GM04504 (cell line): ENCODE measurements around the gene HRH2.
"Not testable (repeated sequence)": the region's sequence is repeated elsewhere in the genome, so short reads cannot be mapped to it uniquely, and the experiment has no call there.

ENCODE experiments used
- DNase-seq: peaks from one replicate; pipeline ENCODE4 v3.0.0-alpha.2; 2012; ENCODE audit warnings: low read depth

Gene HRH2

GRCh38 chr5:175657593-175658271 lies at the start of gene HRH2:
HRH2 (plus strand) TSS chr5:175658071; CDS start chr5:175683234, 25,163 bp downstream.
- no peak for DNase-seq

DNA sequence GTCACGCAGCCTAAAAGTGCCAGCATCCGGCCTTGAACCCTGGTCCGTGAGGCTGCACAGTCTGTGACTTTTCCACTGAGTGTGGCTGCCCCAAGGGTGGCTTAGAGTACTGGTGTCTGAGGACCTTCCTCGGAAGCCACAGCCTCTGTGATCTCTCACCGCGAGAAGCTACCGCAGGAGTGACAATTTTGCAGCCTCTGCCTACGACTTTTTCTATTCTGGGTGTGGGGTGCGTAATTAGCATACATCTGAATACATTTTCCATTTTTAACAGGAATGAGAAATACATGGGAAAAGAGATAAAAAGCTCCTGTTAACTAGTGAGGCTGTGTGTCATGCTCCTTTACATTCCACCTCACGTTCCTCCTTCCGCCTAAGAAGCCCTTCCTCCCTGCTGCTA lies 48.3 kb upstream of the HRH2 start:
- no peak for DNase-seq

DNA sequence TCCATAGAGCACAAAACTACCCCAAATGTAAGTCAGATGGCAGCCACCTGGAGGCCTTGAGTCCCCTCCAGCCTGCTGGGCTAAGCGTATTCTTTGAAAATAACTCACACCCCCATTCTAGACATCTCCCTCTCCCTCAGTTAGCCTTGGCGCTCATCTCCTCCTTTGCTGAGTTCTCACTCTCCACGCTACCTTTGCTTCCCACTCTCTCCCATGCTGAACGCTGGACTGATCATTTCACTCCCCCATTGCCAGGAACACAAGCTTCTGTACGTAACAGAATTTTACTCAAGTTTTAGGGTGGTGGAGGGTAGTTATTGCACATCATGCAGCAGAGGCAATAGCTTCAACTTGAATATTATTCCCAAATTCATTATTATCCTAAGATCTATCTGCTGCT lies 47.5 kb upstream of the HRH2 start:
- no peak for DNase-seq

DNA sequence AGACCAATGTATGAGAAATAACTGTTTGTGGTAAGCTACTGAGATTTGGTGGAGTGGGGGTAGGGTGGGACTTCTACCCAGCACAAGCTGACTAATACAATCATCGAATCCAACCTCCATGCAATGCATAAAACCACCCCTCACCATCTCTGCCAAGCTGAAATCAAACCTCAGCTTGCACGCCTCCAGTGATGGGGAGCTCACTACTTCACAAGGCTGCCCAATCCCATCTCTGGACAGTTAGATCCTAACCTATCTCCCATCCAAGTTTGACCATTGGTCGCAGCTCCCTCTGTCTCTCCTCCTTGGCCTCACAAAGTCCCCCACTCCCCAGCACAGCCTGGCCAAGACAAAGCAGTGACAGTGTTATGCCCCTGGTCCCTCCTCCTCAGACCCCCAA lies 47.0 kb upstream of the HRH2 start:
- DNase-seq = no peak

DNA sequence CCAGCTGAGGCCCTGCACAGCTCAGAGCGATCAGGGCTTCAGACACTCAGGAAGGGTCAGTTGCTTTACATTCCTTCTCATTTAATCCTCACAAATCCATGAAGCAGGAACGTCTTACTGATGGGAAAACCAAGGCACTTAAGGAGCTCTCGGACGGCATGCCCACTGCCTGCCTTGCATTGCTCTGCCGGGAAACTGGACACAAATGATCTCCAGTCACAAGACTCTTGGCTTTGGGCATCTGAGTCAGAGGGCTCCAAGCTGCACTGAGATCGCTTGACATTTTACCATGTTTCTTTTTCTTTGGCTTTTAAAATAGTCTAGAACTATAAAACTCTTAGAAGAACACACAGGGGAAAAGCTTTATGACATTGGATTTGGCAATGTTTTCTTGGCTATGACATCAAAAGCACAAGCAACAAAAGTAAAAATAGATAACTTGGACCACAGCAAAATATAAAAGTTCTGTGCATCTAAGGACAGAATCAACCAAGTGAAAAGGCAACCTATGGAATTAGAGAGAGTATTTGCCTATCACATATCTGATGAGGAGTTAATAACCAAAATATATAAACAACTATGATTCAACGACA lies 43.6 kb upstream of the HRH2 start:
- no peak for DNase-seq

DNA sequence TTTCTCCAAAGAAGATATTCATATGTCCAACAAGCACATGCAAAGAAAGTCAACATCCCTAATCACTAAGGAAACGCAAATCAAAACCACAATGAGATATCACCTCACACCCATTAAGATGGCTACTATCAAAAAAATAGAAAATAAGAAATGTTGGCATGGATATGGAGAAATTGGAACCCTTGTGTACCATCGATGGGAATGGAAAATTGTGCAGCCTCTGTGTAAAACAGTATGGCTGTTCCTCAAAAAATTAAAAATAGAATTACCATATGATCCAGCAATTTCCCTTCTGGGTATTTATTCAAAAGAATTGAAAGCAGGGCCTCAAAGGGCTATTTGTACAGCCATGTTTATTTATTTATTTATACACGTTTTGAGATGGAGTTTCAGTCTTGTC lies 43.0 kb upstream of the HRH2 start:
- no peak for DNase-seq

- DNase-seq = no peak
Observed at GRCh38 chr5:175616083-175616482, 41.8 kb upstream of the HRH2 start.

- DNase-seq = not testable (repeated sequence)
Observed at GRCh38 chr5:175616527-175616926, 41.3 kb upstream of the HRH2 start.

- no peak for DNase-seq
Observed at GRCh38 chr5:175617447-175617846, 40.4 kb upstream of the HRH2 start.

- DNase-seq = no peak
Observed at GRCh38 chr5:175620527-175620926, 37.3 kb upstream of the HRH2 start.

DNA sequence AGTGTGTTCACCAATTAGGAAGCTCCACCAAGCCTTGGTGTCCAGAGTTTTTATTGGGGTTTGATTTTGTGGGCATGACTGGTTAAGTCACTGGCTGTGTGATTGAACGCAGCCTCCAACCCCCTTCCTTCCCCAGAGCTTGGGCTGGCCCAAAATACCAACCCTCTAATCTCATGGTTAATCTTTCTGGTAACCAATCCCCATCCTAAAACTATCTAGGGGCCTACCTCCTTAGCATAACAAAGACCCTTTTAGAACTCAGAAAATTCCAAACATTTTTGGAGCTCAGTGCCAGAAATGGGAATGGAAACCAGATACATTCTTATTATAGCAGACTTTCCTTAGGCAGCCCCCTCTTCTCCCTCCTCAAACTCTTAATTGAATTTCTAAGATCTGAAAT lies 35.9 kb upstream of the HRH2 start:
- no peak for DNase-seq

DNA sequence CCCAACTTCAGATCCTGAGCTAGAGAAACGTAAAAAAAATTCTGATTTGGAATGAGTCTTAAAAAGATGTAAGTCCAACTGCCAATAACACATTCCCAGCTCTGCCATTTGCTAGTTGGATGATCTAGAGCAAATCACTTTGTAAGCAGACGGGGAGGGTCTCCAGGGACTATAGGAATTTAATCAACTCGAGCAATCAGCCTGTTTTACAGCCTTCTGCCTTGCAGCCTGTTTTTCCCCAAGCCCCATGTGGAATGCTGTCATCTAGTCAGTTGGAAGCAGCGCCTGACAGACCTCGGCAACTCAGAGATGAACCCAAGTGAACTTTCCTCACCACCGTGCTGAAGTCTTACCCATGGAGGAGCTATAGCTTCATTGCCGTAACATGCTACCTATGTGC lies 34.8 kb upstream of the HRH2 start:
- DNase-seq = no peak

GRCh38 chr5:175624316-175624715 lies 33.6 kb upstream of the HRH2 start:
- DNase-seq = no peak

GRCh38 chr5:175627005-175627404 lies 30.9 kb upstream of the HRH2 start:
- no peak for DNase-seq

GRCh38 chr5:175627739-175628138 lies 30.1 kb upstream of the HRH2 start:
- DNase-seq = no peak

- no peak for DNase-seq
Observed at GRCh38 chr5:175628668-175629067, 29.2 kb upstream of the HRH2 start.

- no peak for DNase-seq
Observed at GRCh38 chr5:175629261-175629660, 28.6 kb upstream of the HRH2 start.

GRCh38 chr5:175629793-175630192 lies 28.1 kb upstream of the HRH2 start:
- DNase-seq = no peak

DNA sequence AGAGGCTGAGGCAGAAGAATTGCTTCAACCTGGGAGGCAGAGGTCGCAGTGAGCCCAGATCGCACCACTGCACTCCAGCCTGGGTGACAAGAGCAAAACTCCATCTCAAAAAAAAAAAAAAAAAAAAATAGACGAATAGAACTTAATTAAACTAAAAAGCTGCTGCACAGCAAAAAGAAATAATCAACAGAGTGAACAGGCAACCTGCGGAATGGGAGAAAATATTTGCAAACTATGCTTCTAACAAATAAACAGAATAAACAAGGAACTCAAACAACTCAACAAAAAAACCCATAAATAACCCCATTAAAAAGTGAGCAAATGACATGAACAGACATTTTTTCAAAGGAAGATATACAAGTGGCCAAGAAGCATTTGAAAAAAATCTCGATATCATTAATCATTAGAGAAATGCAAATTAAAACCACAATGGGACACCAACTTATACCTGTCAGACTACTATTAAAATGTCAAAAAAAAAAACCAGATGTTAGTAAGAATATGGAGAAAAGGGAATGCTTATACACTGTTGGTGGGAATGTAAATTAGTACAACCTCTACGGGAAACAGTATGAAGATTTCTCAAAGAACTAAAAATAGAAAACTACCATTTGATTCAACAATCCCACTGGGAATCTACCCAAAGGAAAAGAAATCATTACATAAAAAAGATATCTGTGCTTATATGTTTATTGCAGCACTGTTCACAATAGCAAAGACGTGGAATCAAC lies 21.9 kb upstream of the HRH2 start:
- DNase-seq = no peak

GRCh38 chr5:175638305-175638704 lies 19.6 kb upstream of the HRH2 start:
- DNase-seq = no peak

DNA sequence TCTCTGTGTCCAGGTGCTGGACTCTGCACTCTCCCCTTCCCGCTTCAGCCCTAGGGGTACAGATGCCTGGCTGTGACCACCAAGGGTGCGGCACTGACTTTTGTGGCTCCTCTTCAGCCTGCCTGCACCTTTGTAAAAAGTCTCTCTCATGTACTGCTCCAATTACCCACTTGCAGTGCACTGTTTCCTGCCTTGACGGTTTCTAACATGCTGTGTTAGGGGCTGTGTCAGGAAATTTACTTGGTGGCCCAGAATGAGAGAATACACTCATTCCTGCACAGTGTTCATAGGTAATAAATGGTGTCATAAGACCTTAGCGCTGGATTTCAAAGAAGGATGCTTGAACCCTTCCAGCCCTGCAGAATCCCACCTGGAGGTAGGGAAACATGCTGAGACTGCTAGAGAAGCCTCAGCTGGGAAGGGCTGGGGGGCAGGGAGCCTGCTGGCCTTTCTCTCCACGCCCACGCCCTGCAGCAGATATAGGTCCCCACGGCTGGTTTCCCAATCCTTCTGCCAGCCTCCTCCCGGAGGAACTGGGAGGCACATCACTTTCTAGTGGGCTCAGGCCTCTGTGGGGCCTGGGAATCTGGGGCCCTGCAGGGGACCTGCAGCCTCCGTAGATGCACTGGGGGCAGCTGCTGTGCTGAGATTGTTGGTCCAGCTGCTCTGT lies 17.6 kb upstream of the HRH2 start:
- DNase-seq = no peak

GRCh38 chr5:175642998-175643397 lies 14.9 kb upstream of the HRH2 start:
- no peak for DNase-seq

- DNase-seq = no peak
Observed at GRCh38 chr5:175646251-175646650, 11.6 kb upstream of the HRH2 start.
